HG02938 (cell line): ENCODE data around the gene MAP3K9.
"Not testable (repeated sequence)": the region's sequence is repeated elsewhere in the genome, so short reads cannot be mapped to it uniquely, and the experiment has no call there.

ENCODE experiments used
- ATAC-seq: cut with Tn5 transposase; IDR thresholded peaks from one replicate; pipeline ENCODE4 v1.9.1; 2021; ENCODE audit warnings: mild to moderate bottlenecking, moderate library complexity; ENCODE audit not compliant: unreplicated experiment

MAP3K9 gene

GRCh38 chr14:70809225-70810219 lies at the start of gene MAP3K9:
Gene MAP3K9, minus strand, starts transcription at chr14:70809513. Its CDS starts 342 bp downstream, at chr14:70809171.
- ATAC-seq, result peak; percentile 83

- no peak for ATAC-seq
Observed at GRCh38 chr14:70858641-70859040, 49.3 kb upstream of the MAP3K9 start.

- ATAC-seq, result no peak
Observed at GRCh38 chr14:70857496-70857890, 48.2 kb upstream of the MAP3K9 start.

- ATAC-seq, result no peak
Observed at GRCh38 chr14:70856851-70857495, 47.7 kb upstream of the MAP3K9 start.

DNA sequence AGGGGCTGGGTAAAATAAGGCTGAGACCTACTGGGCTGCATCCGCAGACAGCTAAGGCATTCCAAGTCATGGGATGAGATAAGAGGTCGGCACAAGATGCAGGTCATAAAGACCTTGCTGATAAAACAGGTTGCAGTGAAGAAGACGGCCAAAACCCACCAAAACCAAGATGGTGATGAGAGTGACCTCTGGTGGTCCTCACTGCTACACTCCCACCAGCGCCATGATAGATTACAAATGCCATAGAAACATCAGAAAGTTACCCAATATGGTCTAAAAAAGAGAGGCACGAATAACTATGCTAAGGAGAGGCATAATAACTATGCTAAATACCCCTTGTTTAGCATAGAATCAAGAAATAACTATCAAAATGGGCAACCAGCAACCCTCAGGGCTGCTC lies 46.2 kb upstream of the MAP3K9 start:
- no peak for ATAC-seq

- not testable (repeated sequence) for ATAC-seq
Observed at GRCh38 chr14:70853658-70854057, 44.3 kb upstream of the MAP3K9 start.

DNA sequence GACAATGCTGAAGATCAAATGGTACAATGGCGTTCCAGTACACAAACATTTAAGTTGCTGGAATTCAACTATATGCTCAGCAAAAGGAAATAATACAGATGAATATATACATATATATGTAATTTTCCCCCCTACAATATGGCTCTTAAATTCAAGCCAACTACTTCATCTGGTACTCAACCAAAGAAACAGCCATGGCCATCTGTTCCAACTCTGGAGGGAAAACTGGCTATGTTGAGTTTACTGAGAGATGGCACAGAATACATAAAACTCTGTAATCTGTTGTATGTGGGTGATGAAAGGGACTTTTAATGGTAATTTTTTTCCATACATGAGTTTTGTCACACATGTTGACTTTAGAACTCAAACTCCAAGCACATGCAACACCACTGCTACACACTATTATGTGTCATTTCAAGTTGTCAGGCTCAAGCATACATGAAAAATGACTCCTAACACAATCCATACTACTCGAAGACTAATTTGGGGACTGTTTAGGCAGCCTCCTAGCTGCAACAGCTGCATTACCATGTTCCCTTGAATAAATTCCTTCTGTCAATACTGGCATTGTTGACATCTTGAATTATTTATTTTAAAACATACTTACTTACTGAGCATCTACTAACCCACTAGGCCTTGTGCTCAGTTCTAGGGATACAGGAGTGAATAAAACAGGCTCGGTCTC lies 38.2 kb upstream of the MAP3K9 start:
- no peak for ATAC-seq

- ATAC-seq, result no peak
Observed at GRCh38 chr14:70845601-70846000, 36.3 kb upstream of the MAP3K9 start.

- no peak for ATAC-seq
Observed at GRCh38 chr14:70842851-70843462, 33.6 kb upstream of the MAP3K9 start.

DNA sequence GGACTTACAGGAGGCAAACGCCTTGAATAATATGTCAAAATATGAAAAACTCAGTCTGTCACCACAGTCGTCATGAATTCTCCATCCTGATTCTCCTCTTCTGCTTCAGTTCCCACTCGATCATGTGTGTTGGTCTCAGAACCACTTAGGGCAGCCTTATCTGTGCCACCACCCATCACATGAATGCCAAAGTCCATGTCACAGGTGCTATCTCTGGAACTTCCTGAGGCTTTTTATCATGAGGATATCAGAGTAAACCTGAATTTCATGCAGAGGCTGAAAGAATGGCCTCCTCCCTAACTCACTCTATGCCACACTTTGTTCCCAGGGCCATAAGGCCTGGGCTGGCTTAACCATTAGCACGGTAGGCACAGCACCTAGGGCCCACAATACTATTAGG lies 28.8 kb upstream of the MAP3K9 start:
- no peak for ATAC-seq

DNA sequence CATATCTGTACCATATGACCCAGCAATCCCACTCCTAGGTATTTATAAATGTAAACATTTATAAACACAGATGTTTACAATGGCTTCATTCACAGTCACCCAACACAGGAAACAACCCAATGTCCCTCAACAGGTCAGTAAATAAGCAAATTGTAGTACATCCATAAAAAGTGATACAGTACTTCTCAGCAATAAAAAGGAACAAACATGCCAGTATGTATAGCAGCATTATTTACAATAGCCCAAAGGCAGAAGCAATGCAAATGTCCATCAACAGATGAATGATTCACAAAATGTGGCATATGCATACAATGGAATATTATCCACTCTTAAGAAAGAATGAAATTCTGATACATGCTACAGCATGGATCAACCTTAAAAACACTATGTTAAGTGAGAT lies 27.6 kb upstream of the MAP3K9 start:
- no peak for ATAC-seq

DNA sequence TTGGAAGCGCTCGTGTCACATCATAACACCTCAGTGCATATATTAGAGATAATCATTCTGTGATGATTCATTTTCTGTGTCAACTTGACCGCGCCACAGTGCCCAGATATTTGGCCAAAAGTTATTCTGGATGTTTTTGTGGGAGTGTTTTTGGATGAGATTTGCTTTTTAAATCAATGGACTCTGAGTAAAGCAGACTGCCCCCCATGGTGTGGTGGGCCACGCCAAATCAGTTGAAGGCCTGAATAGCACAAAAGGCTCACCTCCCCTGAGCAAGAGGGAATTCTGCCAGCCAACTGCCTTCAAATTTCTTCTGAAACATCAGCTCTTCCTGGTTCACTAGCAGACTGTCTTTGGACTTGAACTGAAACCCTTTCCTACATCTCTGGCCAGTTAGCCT lies 24.6 kb upstream of the MAP3K9 start:
- ATAC-seq, result no peak

DNA sequence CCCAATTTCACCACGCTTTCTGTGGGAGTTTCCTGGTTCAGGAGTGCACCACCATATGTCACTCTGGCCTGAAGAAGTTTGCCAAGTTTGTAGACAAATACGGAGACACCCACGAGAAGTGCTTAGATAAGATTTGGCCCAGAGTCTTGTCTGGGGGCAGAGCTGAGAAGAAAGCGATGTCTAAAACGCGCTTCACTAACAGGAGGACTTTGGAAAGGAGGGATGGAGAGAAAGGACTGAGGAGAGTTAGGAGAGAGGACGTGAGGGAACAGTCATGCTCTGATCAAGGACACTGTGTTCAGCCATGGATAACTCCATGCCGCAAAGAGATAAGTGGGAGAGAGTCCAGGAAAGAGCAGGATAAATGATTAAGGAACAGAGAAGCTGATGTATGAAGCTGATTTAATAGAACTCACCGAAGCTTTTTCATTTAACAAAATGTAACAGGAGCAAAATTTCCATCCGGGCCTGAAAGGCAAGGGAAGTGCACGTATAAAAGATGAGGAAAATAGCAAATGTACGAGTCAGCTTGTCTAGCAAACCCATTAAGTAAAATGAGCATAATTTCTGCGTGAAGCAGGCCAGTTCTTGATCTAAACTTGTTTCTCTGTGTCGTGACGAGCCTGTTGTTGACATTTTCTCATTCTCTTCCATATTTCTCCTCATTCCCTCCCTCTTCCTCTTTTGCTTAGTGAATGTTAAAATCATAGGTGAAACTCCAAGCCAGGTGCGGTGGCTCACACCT lies 23.4 kb upstream of the MAP3K9 start:
- ATAC-seq, result no peak

GRCh38 chr14:70830998-70831781 lies 21.9 kb upstream of the MAP3K9 start:
- ATAC-seq, result no peak

GRCh38 chr14:70828188-70828587 lies 18.9 kb upstream of the MAP3K9 start:
- no peak for ATAC-seq

- ATAC-seq, result no peak
Observed at GRCh38 chr14:70827752-70828151, 18.4 kb upstream of the MAP3K9 start.

GRCh38 chr14:70827347-70827746 lies 18.0 kb upstream of the MAP3K9 start:
- no peak for ATAC-seq

DNA sequence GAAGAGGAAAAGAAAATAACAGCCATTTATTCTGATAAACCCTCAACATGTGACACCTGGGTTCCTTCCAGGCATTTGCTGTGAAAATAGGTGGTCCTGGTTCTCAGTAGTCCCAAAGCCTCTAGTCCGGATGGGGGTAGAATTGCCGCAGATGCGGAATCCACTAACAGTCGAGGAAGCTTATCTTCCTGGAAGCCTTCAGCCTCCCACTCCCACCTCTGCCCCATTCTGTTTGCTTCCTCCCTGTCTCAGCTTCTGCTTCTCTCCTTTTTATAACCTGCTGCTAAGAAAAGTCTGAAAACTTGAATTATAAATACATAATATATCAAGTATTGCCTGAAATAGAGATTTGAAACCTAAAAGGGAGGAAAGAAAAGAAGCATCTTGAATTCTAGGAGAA lies 14.0 kb upstream of the MAP3K9 start:
- no peak for ATAC-seq

GRCh38 chr14:70822530-70823185 lies 13.3 kb upstream of the MAP3K9 start:
- ATAC-seq, result no peak
